ENCODE data around the gene PLEKHA4. TPM values are rescaled to one million over a fixed set of nuclear protein-coding genes. Genes with fewer than 3 reads are reported as not detected.
"Not testable (repeated sequence)": the region's sequence is repeated elsewhere in the genome, so short reads cannot be mapped to it uniquely, and the experiment has no call there.

PLEKHA4 gene
- total and polyA plus RNA-seq, 2 donors (not counting 1 experiment from before 2014, with no cell fraction given), result 4.3 to 6.2 TPM

DNA sequence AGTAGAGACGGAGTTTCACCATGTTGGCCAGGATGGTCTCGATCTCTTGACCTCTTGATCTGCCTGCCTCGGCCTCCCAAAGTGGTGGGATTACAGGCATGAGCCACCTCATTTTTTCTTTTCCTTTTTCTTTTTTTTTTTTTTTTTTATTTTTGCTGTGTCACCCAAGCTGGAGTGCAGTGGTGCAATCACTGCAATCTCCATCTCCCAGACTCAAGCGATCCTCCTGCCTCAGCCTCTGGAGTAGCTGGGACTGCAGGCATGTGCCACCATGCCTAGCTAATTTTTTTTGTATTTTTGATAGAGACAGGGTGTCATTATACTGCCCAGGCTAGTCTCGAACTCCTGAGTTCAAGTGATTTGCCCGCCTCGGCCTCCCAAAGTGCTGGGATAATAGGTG is 33.9 kb upstream of the PLEKHA4 start:
- peaks cover 27% of the 10 kb centered on the region for H3K4me1 Mint-ChIP-seq
- 97% methylated on average over 4 of the region's 7 CpGs for WGBS (ENCODE audit: insufficient coverage)
- intact Hi-C loops (cut with micrococcal nuclease); CTCF ChIA-PET; H3K4me3 Mint-ChIP-seq; H3K27me3 Mint-ChIP-seq; H3K9ac ChIP-seq (ENCODE audit: low read length); POLR2A ChIA-PET; H3K27ac Mint-ChIP-seq; H3K9me3 Mint-ChIP-seq (ENCODE audit: insufficient read depth); H3K4me2 ChIP-seq (replicated peaks; ENCODE audit: low read depth, low read length, poor library complexity, severe bottlenecking); H3K27ac ChIP-seq (ENCODE audit: low read length in 2 of 2); H4K20me1 ChIP-seq (ENCODE audit: control insufficient read depth, insufficient read depth, low read length, poor library complexity, severe bottlenecking); H3K9me3 ChIP-seq (ENCODE audit: control extremely low read depth in 1 of 3, control insufficient read depth in 2 of 3, insufficient read depth in 1 of 3, low read length in 2 of 3); DNase-seq; ATAC-seq (ENCODE audit: low read depth); H3K27me3 ChIP-seq (replicated peaks in 1 of 4; ENCODE audit: control extremely low read depth in 1 of 4, control insufficient read depth in 3 of 4, insufficient read depth in 4 of 4, low read length in 3 of 4); H2AFZ ChIP-seq (ENCODE audit: insufficient read depth, low read depth, low read length, poor library complexity, severe bottlenecking); H3K4me3 ChIP-seq (ENCODE audit: control extremely low read depth in 1 of 5, extremely low read depth in 1 of 5, insufficient read depth in 1 of 5, low read depth in 2 of 5, low read length in 4 of 5): not testable (repeated sequence)
- Histone ChIP-seq H3K79me2 (ENCODE audit: control insufficient read depth, insufficient read depth, low read length) (peaks cover 34% of the 10 kb centered on the region), H3K36me3 (replicated peaks in 1 of 2; ENCODE audit: control extremely low read depth in 1 of 2, control insufficient read depth in 1 of 2, extremely low read depth in 1 of 2, insufficient read depth in 2 of 2, low read length in 1 of 2) (peaks cover 8 to 20% of the 10 kb centered on the region in 2 experiments), H3K4me1 (ENCODE audit: control insufficient read depth in 2 of 2, insufficient read depth in 2 of 2, low read length in 2 of 2) (peaks cover 10 to 21% of the 10 kb centered on the region in 2 donors)

DNA sequence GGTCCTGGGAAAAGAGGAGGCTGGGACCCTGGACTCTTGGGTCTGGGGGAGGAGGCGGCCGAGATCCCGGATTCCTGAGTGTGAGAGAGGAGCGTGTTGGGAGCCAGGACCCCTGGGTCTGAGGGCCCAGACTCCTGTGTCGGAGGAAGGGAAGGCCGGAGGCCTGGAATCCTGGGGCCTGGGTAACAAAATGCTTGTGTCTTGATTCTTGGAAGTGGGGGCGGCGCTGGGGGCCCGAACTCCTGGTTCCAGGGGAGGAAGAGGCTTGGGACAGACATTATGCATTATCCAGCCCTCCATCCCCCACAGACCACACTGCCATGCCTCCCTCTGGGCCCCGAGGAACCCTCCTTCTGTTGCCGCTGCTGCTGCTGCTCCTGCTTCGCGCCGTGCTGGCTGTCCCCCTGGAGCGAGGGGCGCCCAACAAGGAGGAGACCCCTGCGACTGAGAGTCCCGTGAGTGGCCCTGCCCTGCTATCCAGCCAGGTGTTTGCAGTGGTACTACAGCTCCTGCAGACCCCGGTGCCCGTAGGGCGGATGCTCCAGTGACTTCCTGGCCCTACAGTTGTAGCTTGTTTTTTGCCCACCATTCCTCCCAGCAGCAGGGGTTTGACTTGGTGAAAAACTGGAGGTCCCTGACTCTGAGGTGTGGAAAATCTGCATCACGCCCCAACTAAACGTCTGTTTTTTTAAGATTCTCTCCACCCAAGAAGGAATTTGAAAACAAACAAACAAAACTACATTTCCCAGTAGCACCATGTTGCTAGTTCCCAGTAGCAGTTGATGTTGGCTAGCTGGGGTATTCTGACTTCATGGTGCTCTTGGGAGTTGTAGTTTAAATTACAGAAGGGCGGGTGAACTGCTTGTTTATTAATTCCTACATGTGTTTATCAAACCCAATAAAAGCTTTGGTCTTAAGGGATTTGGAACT is 32.3 kb upstream of the PLEKHA4 start:
- peaks cover 8% of the 10 kb centered on the region for H4K20me1 ChIP-seq (ENCODE audit: control insufficient read depth, insufficient read depth, low read length, poor library complexity, severe bottlenecking)
- peak; percentile 33 for DNase-seq
- H3K36me3 ChIP-seq (replicated peaks in 1 of 2; ENCODE audit: control extremely low read depth in 1 of 2, control insufficient read depth in 1 of 2, extremely low read depth in 1 of 2, insufficient read depth in 2 of 2, low read length in 1 of 2), result peaks cover 6 to 17% of the 10 kb centered on the region in 2 experiments
- intact Hi-C loops (cut with micrococcal nuclease), result loop anchor here (1.0 to 2.0 kb wide), 7 partner anchors 24 to 186 kb away; partner anchors contain the start of genes BAX, DHDH, FTL and GYS1
- peak overlapping the region; percentile 93 for H3K9ac ChIP-seq (ENCODE audit: low read length)
- Mint-ChIP-seq H3K9me3 (ENCODE audit: insufficient read depth) (no peaks in the 10 kb centered on the region), H3K27me3 (peaks cover 6% of the 10 kb centered on the region), H3K4me3 (peak overlapping the region; percentile 96), H3K27ac (peak overlapping the region; percentile 91), H3K4me1 (peaks cover 31% of the 10 kb centered on the region)
- WGBS (ENCODE audit: insufficient coverage), result 12% methylated on average over 18 of the region's 24 CpGs
- peak overlapping the region; percentile 61 to 83 for H3K27ac ChIP-seq (ENCODE audit: low read length in 2 of 2)
- TF ChIP-seq EZH2 (IDR thresholded peaks at IDR 0.05; ENCODE audit: borderline replicate concordance, insufficient read depth, low read depth, low read length, poor library complexity, severe bottlenecking), result no peak
- TF ChIP-seq, protein P1, sequence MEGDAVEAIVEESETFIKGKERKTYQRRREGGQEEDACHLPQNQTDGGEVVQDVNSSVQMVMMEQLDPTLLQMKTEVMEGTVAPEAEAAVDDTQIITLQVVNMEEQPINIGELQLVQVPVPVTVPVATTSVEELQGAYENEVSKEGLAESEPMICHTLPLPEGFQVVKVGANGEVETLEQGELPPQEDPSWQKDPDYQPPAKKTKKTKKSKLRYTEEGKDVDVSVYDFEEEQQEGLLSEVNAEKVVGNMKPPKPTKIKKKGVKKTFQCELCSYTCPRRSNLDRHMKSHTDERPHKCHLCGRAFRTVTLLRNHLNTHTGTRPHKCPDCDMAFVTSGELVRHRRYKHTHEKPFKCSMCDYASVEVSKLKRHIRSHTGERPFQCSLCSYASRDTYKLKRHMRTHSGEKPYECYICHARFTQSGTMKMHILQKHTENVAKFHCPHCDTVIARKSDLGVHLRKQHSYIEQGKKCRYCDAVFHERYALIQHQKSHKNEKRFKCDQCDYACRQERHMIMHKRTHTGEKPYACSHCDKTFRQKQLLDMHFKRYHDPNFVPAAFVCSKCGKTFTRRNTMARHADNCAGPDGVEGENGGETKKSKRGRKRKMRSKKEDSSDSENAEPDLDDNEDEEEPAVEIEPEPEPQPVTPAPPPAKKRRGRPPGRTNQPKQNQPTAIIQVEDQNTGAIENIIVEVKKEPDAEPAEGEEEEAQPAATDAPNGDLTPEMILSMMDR (IDR thresholded peaks at IDR 0.05), result no peak
- ChIA-PET POLR2A (interaction anchor here (0.6 to 1.9 kb wide), 8 partner anchors 25 to 263 kb away, joined by 3 to 7 read pairs (median 4); partner anchors contain the start of genes BAX, DBP, GYS1 and PPP1R15A), CTCF (interaction anchor here (0.6 to 2.9 kb wide), 8 partner anchors 17 to 113 kb away, joined by 3 to 12 read pairs (median 3); no protein-coding TSS in a partner anchor)
- ATAC-seq (ENCODE audit: low read depth), result no peak
- peak overlapping the region; percentile 62 to 95 (median 82) for H3K4me3 ChIP-seq (ENCODE audit: control extremely low read depth in 1 of 5, extremely low read depth in 1 of 5, insufficient read depth in 1 of 5, low read depth in 2 of 5, low read length in 4 of 5)
- peaks cover 15 to 30% of the 10 kb centered on the region in 2 donors for H3K4me1 ChIP-seq (ENCODE audit: control insufficient read depth in 2 of 2, insufficient read depth in 2 of 2, low read length in 2 of 2)
- peak overlapping the region; percentile 92 for H3K4me2 ChIP-seq (replicated peaks; ENCODE audit: low read depth, low read length, poor library complexity, severe bottlenecking)
- peaks cover 0 to 6% (median 0%) of the 10 kb centered on the region in 3 donors for H3K9me3 ChIP-seq (ENCODE audit: control extremely low read depth in 1 of 3, control insufficient read depth in 2 of 3, insufficient read depth in 1 of 3, low read length in 2 of 3)
- peaks cover 34% of the 10 kb centered on the region for H3K79me2 ChIP-seq (ENCODE audit: control insufficient read depth, insufficient read depth, low read length)
- peaks cover 0 to 17% (median 2%) of the 10 kb centered on the region in 4 experiments for H3K27me3 ChIP-seq (replicated peaks in 1 of 4; ENCODE audit: control extremely low read depth in 1 of 4, control insufficient read depth in 3 of 4, insufficient read depth in 4 of 4, low read length in 3 of 4)
- H2AFZ ChIP-seq (ENCODE audit: insufficient read depth, low read depth, low read length, poor library complexity, severe bottlenecking), result peak overlapping the region; percentile 98
